ENCODE results near the gene GRK1.
"Not testable (repeated sequence)": the region's sequence is repeated elsewhere in the genome, so short reads cannot be mapped to it uniquely, and the experiment has no call there.

Gene GRK1

DNA sequence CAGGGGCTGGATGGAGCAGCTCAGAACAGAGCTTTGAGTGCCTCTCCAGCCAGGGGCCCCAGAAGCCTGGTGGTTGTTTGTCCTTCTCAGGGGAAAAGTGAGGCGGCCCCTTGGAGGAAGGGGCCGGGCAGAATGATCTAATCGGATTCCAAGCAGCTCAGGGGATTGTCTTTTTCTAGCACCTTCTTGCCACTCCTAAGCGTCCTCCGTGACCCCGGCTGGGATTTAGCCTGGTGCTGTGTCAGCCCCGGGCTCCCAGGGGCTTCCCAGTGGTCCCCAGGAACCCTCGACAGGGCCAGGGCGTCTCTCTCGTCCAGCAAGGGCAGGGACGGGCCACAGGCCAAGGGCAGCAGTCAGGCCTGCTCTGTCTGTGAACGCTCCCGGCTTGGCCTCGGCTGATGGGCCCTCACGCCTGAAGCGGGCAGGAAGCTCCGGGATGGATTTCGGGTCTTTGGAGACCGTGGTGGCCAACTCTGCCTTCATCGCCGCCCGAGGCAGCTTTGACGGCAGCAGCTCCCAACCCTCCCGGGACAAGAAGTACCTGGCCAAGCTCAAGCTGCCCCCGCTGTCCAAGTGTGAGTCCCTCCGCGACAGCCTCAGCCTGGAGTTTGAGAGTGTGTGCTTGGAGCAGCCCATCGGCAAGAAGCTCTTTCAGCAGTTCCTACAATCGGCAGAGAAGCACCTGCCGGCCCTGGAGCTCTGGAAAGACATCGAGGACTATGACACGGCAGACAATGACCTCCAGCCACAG, at the start of gene GRK1:
Gene GRK1 (plus strand): TSS at position 269 of the 751 bp plus-strand sequence. CDS start 168 bp downstream, at position 437.
- DNase-seq = no peak

GRCh38 chr13:113617961-113618360, 49.1 kb upstream of the GRK1 start:
- DNase-seq = no peak

DNA sequence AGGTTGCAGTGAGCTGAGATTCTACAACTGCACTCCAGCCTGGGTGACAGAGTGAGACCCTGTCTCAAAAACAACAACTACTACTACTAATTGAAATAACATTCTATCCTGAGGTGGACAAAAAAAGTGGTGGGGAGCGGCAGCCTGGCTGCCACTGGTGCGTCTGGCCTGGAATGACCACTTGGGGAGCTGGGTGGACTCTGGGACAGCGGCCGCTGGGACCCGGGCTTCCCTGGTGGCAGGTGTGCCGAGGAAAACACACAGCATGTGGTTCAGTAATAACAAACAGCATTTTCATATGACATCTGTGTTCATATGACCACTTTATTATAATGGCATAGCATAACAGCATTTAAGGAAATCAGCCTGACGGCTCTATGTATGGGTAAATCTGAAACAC, 48.6 kb upstream of the GRK1 start:
- DNase-seq = no peak

GRCh38 chr13:113620036-113620796, 46.8 kb upstream of the GRK1 start:
- DNase-seq = no peak

- DNase-seq = no peak
Measured at GRCh38 chr13:113621046-113621445, 46.0 kb upstream of the GRK1 start.

GRCh38 chr13:113621498-113621897, 45.5 kb upstream of the GRK1 start:
- DNase-seq = not testable (repeated sequence)

GRCh38 chr13:113621986-113622550, 45.0 kb upstream of the GRK1 start:
- not testable (repeated sequence) for DNase-seq

GRCh38 chr13:113622791-113623490, 44.1 kb upstream of the GRK1 start:
- no peak for DNase-seq

- no peak for DNase-seq
Measured at GRCh38 chr13:113623491-113624234, 43.4 kb upstream of the GRK1 start.

DNA sequence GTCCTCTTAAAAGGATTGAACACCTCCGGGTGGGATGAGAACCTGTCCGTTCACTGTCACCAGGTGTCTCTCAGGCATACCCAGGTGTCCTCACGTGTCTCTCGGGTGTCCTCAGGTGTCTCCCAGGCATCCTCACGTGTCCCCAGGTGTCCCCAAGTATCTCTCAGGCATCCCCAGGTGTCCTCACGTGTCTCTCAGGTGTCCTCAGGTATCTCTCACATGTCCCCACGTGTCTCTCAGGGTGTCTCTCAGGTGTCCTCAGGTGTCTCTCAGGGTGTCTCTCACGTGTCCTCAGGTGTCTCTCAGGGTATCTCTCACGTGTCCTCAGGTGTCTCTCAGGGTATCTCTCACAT, 42.8 kb upstream of the GRK1 start:
- DNase-seq = no peak

DNA sequence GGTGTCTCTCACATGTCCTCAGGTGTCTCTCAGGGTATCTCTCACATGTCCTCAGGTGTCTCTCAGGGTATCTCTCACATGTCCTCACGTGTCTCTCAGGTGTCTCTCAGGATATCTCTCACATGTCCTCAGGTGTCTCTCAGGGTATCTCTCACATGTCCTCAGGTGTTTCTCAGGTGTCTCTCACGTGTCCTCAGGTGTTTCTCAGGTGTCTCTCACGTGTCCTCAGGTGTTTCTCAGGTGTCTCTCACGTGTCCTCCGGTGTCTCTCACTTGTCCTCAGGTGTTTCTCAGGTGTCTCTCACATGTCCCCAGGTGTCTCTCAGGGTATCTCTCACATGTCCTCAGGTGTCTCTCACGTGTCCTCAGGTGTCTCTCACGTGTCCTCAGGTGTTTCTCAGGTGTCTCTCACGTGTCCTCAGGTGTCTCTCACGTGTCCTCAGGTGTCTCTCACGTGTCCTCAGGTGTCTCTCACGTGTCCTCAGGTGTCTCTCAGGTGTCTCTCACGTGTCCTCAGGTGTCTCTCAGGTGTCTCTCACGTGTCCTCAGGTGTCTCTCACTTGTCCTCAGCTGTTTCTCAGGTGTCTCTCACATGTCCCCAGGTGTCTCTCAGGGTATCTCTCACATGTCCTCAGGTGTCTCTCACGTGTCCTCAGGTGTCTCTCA, 42.2 kb upstream of the GRK1 start:
- DNase-seq = not testable (repeated sequence)

DNA sequence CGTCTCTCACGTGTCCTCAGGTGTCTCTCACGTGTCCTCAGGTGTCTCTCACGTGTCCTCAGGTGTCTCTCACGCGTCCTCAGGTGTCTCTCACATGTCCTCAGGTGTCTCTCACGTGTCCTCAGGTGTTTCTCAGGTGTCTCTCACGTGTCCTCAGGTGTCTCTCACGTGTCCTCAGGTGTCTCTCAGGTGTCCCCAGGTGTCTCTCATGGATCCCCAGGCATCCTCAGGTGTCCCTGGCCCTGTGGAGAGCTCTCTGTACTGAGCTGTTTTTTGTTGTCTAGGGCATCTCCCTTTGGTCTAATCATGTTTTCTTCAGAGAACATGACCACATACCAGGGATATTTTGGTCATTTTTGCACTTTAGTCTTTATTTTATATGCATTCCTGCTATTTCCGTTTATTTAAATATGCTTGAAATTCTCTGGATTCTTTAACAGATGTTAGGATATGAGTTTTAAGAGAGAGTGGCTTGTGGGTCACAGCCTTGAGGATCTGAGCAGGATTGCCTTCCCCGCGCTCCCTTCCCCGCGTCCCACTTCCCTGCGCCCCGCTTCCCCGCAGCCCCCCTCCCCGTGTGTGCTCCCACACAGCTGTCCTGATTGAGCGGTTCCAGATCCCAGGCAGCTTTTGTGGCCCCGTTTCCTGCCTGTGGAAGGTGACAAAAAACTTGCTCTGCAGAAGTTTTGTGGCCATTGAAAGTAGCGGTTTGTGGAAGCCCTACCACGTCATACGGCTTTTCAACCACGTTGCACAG, 40.9 kb upstream of the GRK1 start:
- no peak for DNase-seq

DNA sequence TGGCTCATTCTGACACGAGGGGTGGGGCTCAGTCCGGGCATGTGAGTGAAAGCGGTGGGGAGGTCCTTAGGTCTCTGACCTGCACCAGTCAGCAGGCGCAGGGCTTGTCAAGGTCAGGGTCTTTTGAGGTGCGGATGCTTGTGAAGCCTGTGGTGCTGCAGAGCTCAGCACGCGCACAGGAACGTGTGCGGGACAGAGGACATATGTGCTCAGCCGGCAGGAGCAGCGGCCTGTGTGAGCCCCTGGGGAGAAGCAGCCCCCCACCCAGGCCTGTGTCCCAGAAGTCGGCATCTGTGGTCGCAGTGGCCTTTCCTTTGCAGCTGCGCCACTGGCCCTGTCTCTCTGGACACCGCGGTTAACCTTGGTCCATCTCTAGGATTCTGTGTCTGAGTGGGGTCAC, 39.9 kb upstream of the GRK1 start:
- DNase-seq = no peak

- no peak for DNase-seq
Measured at GRCh38 chr13:113628291-113629270, 38.4 kb upstream of the GRK1 start.

- no peak for DNase-seq
Measured at GRCh38 chr13:113629866-113630265, 37.2 kb upstream of the GRK1 start.

DNA sequence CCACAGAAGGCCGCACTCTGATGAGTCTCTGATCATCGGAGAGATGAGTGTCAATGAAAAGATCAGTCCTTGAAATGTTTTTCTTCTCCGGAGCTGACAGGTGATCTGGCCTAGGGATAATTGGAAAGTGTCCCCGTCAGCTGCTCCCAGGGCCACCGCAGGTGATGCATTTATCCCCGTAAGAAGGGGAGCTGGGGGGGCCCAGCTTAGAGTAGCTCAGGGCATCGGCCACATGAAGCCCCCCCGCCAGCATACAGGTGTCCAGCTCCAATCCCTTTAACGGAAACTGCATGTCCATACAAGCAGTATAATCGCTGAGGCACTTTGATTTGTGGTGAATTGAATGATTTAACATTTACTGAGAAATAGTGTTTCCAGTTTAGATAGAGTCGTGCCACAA, 36.7 kb upstream of the GRK1 start:
- no peak for DNase-seq

DNA sequence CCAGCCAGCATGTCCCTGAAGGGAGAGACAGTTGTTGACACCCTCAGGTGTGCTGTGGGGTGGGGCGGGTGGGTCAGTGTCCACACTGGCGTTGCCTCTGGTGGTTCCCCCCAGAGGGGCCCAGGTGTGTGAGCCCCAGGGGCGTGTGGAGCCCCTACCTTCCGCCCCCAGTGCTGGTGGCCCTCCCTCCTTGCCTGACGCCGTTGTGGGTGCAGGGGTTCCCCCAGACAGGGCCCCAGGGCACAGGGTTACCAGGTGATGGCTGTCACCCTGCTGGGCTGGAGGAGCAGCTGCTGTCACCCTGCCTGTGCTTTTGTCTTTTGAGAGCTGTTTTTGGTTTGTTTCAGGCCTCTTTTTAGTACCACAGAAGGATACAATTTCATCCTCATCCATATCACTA, 36.2 kb upstream of the GRK1 start:
- no peak for DNase-seq

GRCh38 chr13:113631341-113632095, 35.5 kb upstream of the GRK1 start:
- DNase-seq = no peak
